Activated B cell treated with CpG ODN at 0.5 μM for 24 hours (primary cell): Measurements from ENCODE around the gene RAPGEF6. TPM values are rescaled to one million over a fixed set of nuclear protein-coding genes. Genes with fewer than 3 reads are reported as not detected.
"Not testable (repeated sequence)": the region's sequence is repeated elsewhere in the genome, so short reads cannot be mapped to it uniquely, and the experiment has no call there.

Experiments
- ATAC-seq: fragments of 200-7000 bp; cut with Tn5 transposase; one replicate; pipeline ENCODE4 v1.10.0; 2021; ENCODE audit warnings: low read depth, mild to moderate bottlenecking, moderate library complexity
- CTCF ChIA-PET: fragments of 350-600 bp; sonication (Branson Sonifier 250); formaldehyde crosslinking; loops from one replicate; lab custom pipeline; 2021; ENCODE audit warnings: antibody characterized with exemption; lab: Charles Lee
- POLR2A ChIA-PET: fragments of 350-600 bp; sonication (Branson Sonifier 250); formaldehyde crosslinking; loops from one replicate; lab custom pipeline; 2021; ENCODE audit warnings: antibody characterized with exemption; lab: Charles Lee
- DNase-seq: peaks from one replicate; pipeline ENCODE4 v3.0.0; 2022
- H3K27ac Mint-ChIP-seq: one replicate; pipeline ENCODE4 v1.8.0; 2020; ENCODE audit warnings: mixed read lengths
- H3K27me3 Mint-ChIP-seq: one replicate; pipeline ENCODE4 v1.8.0; 2021; ENCODE audit warnings: mixed read lengths
- H3K36me3 Mint-ChIP-seq: one replicate; pipeline ENCODE4 v1.8.0; 2021; ENCODE audit warnings: low read depth, mixed read lengths
- H3K4me1 Mint-ChIP-seq: one replicate; pipeline ENCODE4 v1.8.0; 2021; ENCODE audit warnings: mixed read lengths
- H3K4me3 Mint-ChIP-seq: one replicate; pipeline ENCODE4 v1.8.0; 2020; ENCODE audit warnings: mild to moderate bottlenecking, mixed read lengths
- H3K9me3 Mint-ChIP-seq: one replicate; pipeline ENCODE4 v1.8.0; 2020; ENCODE audit warnings: mixed read lengths
- intact Hi-C: fragments of 100-400 bp; cut with micrococcal nuclease; formaldehyde crosslinking; loops from one replicate; pipeline ENCODE4 v1.15.1; 2024
- total RNA-seq: library from RNA; stranded (reverse); gene quantifications from 2 replicates; pipeline ENCODE4 v1.2.3, GENCODE V29; 2022
- TF ChIP-seq, protein P1 (sequence below): fragments of 200-600 bp; IDR thresholded peaks from one replicate; pipeline ENCODE4 v1.8.0; 2022; ENCODE audit warnings: antibody characterized with exemption, mild to moderate bottlenecking

The RAPGEF6 gene
- total RNA-seq, 1 donor from 2014 or later, result 45.1 TPM

DNA sequence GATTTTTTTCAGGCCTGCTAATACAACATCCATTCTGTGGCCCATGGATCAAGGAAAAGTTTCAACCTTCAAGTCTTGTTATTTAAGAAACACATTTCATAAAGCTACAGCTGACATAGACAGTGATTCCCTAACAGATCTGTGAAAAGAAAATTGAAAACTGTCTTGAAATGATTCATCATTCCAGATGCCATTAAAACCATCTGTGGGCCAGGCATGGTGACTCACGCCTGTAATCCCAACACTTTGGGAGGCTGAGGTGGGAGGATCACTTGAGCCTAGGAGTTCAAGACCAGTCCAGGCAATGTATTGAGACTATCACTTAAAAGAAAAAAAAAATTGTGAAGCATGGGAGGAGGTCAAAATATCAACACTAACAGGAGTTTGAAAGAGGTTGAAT, 6.0 kb downstream of the RAPGEF6 start:
- ATAC-seq (no peak), DNase-seq (no peak)
- Mint-ChIP-seq H3K9me3 (no peaks in the 10 kb centered on the region), H3K4me3 (no peak overlapping the region), H3K36me3 (peaks cover 21% of the 10 kb centered on the region), H3K4me1 (peaks cover 43% of the 10 kb centered on the region), H3K27me3 (no peaks in the 10 kb centered on the region), H3K27ac (peak overlapping the region; percentile 15)
- TF ChIP-seq, protein P1, sequence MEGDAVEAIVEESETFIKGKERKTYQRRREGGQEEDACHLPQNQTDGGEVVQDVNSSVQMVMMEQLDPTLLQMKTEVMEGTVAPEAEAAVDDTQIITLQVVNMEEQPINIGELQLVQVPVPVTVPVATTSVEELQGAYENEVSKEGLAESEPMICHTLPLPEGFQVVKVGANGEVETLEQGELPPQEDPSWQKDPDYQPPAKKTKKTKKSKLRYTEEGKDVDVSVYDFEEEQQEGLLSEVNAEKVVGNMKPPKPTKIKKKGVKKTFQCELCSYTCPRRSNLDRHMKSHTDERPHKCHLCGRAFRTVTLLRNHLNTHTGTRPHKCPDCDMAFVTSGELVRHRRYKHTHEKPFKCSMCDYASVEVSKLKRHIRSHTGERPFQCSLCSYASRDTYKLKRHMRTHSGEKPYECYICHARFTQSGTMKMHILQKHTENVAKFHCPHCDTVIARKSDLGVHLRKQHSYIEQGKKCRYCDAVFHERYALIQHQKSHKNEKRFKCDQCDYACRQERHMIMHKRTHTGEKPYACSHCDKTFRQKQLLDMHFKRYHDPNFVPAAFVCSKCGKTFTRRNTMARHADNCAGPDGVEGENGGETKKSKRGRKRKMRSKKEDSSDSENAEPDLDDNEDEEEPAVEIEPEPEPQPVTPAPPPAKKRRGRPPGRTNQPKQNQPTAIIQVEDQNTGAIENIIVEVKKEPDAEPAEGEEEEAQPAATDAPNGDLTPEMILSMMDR, result no peak
- intact Hi-C loops, result no loop called here
- POLR2A ChIA-PET, result interaction anchor here (0.6 to 0.7 kb wide), 2 partner anchors 11 to 19 kb away, joined by 4 read pairs; no protein-coding TSS in a partner anchor
- CTCF ChIA-PET, result interaction anchor here (0.8 to 0.9 kb wide), 2 partner anchors 10 to 40 kb away, joined by 3 read pairs; no protein-coding TSS in a partner anchor

- Mint-ChIP-seq H3K4me3 (no peak overlapping the region), H3K27ac (no peak overlapping the region), H3K9me3 (no peaks in the 10 kb centered on the region), H3K36me3 (peaks cover 35% of the 10 kb centered on the region), H3K27me3 (no peaks in the 10 kb centered on the region), H3K4me1 (peaks cover 44% of the 10 kb centered on the region)
- TF ChIP-seq, protein P1, result no peak
- POLR2A ChIA-PET, result no interaction called here
- ATAC-seq, result no peak
- CTCF ChIA-PET, result interaction anchor here (1.0 to 1.4 kb wide), 2 partner anchors 38 to 436 kb away, joined by 3 read pairs; no protein-coding TSS in a partner anchor
- intact Hi-C loops, result no loop called here
- no peak for DNase-seq
These were observed 7.7 kb downstream of the RAPGEF6 start for GRCh38 chr5:131627207-131627865.

DNA sequence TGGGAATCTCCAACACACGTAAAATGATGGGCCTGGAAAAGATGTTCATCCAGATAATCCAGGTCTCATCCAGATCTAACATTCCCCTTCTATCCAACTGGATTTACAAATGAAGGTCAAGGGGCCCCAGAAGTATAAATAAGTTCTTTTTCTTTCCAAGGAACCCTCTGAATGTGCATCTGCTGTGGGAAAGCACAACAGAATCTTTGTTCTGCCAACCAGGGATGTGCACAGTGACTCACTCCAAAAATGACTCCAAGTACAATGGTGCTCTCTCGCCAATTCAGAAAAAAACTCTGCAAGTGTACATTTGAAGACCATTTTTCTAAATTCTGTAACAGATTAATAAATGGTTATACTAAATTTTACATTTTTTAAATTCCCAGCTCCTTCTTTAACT, 12.4 kb downstream of the RAPGEF6 start:
- Mint-ChIP-seq H3K27ac (no peak overlapping the region), H3K4me3 (no peak overlapping the region), H3K27me3 (no peaks in the 10 kb centered on the region), H3K4me1 (peaks cover 51% of the 10 kb centered on the region), H3K9me3 (no peaks in the 10 kb centered on the region), H3K36me3 (peaks cover 39% of the 10 kb centered on the region)
- POLR2A ChIA-PET, result no interaction called here
- DNase-seq (no peak), ATAC-seq (no peak)
- TF ChIP-seq, protein P1, result no peak
- CTCF ChIA-PET, result no interaction called here
- intact Hi-C loops, result no loop called here

DNA sequence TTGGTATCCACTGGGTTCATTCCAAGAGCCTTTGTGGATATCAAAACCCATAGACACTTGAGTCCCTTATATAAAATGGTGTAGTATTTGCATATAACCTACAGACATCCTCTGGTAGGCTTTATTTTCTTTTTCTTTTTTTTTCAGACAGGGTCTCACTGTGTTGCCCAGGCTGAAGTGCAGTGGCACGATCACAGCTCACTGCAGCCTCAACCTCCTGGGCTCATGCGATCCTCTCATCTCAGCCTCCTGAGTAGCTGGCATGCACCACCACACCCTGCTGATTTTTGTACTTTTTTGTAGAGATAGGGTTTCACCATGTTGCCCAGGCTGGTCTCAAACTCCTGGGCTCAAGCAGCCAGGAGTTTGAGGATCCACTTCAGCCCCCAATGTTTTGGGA, 13.9 kb downstream of the RAPGEF6 start:
- ATAC-seq, POLR2A ChIA-PET, H3K9me3 Mint-ChIP-seq, H3K27me3 Mint-ChIP-seq, H3K4me3 Mint-ChIP-seq, DNase-seq, CTCF ChIA-PET, intact Hi-C loops, H3K27ac Mint-ChIP-seq: not testable (repeated sequence)
- H3K36me3 Mint-ChIP-seq, result peaks cover 39% of the 10 kb centered on the region
- peaks cover 51% of the 10 kb centered on the region for H3K4me1 Mint-ChIP-seq

GRCh38 chr5:131619102-131619501, 15.9 kb downstream of the RAPGEF6 start:
- Mint-ChIP-seq H3K27me3 (no peaks in the 10 kb centered on the region), H3K27ac (no peak overlapping the region), H3K9me3 (peaks cover 2% of the 10 kb centered on the region), H3K4me1 (peaks cover 65% of the 10 kb centered on the region), H3K4me3 (no peak overlapping the region), H3K36me3 (peaks cover 36% of the 10 kb centered on the region)
- intact Hi-C loops, result no loop called here
- TF ChIP-seq, protein P1, result no peak
- ATAC-seq, result no peak
- DNase-seq, result no peak
- POLR2A ChIA-PET, result no interaction called here
- CTCF ChIA-PET, result no interaction called here
